CD4-positive, alpha-beta T cell treated with Interleukin-12 subunit alpha and Interleukin-12 subunit beta, for 1 hour (primary cell): ENCODE results near the gene NELFA.

ENCODE experiments used
- DNase-seq: peaks from one replicate; pipeline ENCODE4 v3.0.0-alpha.2; 2020

The NELFA gene

DNA sequence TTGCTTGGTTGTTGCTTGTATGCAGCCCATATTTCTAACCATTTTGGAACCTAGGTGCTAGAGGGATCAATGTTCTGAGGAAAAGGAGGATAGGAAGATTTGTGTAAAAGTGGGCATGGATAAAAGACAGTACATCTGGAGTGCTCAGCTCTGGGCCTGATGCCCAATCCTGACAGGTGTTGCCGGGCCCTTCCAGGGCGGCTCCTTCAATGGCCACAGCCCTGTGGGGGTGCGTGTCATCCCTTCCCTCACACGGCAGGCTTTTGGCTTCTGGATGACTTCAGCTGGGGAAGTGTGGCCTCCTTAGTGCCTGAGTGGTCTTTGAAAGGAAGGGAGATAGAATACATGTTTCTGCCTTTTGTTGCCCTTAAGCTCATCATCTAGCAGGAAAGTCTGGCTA is 47.2 kb downstream of the NELFA start:
- no peak for DNase-seq

DNA sequence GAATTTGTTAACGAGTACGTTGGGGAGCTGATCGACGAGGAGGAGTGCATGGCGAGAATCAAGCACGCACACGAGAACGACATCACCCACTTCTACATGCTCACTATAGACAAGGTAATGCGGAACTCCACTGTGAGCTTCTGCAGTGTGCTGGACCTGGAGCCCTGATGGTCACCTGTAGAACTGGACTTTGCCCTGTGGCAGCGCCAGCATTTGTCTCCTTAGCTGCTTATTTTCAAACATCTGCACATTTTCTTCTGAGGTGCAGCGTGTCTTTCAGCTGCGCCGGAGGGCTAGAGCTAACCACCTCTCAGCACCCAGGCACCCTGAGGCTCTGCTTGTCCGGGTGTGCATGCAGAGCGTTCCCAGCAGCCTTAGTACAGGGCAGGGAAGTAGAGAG is 47.7 kb downstream of the NELFA start:
- no peak for DNase-seq

DNA sequence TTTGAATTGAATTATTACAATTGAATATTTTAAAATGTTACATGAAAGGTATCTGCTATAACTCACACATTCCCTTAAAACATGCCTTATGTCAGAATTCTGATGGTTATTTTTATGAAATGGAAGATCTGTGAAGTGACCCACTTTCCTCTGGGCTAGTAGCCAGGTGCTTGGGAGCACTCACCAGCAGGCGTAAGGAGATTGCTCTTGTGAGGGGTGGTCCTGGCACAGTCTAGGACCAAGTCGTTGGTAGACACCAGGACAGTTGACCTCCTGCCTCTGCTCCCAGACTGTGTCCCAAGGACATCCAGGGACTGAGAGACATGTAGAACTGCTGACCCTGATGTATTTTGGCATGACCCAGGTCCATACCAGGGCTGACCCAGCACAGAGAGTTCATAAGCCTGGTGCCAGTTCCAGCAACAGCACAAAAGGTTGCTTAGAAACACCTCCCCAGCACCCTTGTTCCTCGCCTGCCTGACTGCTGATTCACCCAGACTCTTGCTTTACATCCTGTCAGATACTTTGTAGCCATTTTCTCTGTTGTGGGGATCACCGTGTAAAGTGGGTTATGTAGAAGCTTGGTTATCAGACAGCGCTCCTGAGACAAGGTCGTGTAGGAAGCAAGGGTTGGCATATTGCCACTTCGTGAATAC is 48.5 kb downstream of the NELFA start:
- DNase-seq = no peak

DNA sequence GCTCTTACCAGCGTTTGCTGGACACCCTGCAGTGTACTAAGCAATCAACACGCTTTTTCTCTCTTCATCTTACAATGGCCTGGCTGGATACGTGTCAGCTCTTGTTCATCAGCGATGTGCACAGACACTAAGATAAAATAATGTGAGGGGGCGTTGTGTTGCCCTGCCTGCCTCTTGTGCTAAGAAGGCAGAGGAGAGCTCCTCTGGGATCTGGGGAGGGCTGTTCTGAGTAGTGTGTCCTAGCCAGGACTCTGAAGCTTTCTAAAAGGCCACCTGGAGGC is 49.7 kb downstream of the NELFA start:
- no peak for DNase-seq

DNA sequence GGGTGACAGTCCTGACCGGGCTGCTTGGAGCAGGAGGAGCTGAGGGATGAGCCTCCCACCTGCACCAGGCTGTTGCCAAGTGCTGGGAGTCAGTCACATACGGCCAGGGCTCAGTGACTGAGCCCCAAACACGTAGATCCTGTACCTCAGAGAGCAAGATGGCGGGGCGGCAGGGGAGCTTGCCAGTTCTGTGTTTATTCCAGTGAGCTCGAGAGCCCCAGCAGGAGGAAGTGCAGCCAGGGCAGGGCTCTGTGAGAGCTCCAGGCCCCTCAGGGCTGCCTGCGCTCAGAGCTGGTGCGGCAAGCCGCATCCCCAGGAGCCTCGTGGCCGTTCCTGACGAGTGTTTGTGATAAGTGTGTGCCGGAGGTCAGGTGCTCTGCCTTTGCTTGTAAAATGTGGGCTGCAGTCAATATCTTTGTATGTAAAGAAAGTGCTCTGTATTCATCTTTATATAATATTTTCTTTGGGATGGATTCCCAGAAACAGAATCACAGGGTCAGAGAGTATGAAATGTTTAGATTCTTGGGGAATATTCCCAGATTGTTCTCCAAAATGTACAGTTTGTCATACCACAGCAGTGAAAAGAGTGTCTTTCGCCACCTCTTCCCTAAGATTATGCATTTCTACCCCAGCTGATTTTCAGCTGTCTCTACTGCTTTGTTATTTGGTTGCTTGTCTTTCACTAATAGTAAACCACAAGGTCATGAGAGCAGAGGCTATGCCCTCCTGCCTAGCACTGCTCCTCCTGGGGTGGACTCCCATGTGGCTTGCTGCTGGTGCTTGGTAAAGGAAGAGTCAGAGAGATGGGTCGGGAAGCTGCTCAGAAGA is 50.3 kb downstream of the NELFA start:
- no peak for DNase-seq

DNA sequence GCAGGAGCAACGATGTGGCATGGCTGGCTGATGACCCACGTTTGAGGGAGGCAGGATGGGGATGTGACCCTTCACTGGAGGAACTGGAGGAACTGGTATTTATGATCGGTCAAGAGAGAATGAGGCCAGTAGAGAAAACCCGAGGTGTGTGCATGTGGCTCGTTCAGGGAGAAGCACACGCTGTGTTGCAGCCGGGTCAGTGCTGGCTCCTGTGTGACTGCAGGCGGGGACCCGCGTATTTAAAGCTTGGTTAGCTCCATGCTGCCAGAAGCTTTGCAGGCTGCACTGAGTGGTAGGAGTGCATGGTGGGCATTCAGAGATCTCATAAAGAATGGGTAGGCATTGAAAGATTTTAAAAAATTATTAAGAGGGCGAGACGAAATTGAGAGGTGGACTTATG is 52.1 kb downstream of the NELFA start:
- DNase-seq = no peak

DNA sequence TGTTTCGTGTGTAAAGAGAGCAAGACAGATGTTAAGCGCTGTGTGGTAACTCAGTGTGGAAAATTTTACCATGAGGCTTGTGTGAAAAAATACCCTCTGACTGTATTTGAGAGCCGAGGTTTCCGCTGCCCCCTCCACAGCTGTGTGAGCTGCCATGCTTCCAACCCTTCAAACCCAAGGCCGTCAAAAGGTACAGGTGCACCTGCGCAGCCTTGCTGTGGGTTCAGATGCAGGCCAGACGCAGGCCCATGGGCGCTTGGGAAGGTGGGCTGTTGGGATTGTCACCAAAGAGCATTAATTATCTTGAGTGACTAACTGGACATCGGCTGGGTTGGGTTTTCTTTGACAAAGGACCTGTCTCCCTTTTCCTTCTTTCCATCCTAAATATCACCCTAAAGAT is 55.4 kb downstream of the NELFA start:
- DNase-seq = no peak

DNA sequence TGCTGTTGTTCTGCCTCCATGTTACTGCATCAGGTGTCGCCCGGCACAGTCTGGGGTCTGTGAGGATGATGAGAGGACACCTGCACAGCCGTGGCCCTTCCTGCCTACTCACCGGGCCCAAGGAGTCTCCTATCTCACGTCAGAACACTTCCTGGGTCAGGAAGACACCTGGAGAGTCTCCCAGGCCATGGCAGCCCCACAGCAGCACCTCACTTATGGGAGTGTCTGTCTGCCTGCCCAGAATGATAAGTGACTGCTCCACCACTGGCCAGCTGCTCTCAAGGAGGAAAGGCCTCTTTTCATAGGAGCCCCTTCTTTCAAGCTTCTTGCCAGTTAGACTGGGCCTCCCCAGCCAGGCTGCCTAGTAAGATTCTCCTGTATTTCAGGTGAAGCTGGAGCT is 56.1 kb downstream of the NELFA start:
- DNase-seq = no peak

DNA sequence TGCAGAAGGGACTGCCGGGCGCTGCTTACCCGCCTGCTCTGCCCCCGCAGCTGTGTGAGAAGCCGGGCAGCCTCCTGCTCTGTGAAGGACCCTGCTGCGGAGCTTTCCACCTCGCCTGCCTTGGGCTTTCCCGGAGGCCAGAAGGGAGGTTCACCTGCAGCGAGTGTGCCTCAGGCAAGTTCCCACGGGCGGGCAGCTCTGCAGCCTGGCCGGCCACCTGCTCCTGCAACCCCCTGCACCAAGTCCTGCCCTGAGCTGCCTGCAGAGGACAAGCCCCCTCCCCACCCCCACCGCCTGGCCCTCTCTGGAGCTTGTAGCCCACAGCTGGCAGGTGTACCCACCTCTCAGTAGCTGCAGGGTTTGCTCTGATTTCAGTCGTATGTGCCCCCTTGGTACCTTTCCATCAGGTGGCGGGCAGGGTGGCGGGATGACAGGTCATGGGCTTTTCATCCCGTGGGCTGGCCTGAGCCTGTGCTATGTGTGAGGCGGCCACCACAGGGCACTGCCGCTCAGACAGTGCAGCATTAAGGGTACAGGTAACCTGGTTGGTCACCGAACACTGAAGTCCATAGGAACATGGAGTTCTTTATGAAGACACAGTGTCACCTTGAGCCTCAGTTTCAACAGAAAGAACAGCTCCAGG is 56.6 kb downstream of the NELFA start:
- DNase-seq = no peak

DNA sequence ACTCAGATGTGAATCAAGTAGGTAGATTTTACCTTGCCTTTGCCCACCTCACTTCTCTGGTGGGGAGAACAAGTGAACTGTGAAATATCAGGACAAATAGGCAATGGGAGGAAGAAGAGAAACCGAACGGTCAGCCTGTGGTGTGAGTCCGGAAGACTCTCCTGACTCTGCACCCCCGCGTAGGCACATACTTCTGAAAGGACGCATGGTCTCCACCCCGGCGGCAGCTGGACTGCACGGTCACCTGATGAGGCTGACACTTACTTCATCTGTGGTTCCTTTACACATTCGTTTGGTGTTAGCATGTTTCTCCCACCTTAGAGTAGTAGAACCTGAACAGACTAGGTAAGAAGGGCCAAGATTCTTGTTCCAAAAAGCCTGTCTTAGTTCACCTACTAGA is 58.4 kb downstream of the NELFA start:
- no peak for DNase-seq

DNA sequence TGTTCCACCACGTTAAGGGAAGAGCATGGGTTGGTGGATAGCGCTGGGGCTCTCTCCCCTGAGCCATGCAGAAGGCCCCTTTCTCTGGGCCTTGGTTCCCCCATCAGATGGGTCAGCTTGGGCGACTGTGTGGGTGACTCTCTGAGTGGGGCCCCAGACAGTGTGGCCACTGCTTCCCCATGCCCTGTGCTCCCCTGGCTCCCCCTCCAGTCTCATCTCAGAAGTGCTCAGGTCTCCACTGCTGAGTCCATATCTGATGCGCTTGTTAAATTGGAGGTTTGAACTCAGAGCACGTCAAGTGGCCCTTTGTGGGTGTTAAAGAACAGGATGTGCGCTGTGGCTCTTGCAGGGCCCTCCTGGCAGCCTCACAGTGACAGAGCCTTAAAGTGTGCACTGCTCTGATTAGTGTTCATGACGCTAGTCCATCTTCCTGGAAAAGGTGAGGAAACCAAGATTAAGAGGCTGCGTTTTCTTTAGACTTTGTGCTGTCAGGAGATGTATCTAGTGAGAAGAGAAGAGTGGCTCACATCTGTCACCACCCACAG is 59.8 kb downstream of the NELFA start:
- DNase-seq = no peak

DNA sequence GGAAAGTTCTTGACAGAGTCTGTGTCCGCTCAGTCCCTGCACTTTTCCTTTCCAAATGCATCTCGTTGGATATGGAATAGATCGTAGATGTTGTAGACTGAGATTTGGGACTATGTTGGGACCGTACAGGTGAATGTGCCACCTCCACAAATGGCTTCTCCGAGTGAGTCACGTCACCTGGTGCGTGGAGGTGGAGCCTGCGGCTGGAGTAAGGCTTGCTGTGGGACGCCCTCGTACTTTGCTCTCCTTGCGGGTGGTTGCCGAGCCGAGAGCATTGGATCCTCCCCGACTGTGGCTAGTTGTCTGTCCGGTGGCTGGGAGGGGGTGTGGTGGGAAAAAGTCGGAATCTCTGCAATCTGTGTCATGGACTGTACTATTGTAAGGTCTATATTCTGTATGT is 60.5 kb downstream of the NELFA start:
- DNase-seq = no peak

DNA sequence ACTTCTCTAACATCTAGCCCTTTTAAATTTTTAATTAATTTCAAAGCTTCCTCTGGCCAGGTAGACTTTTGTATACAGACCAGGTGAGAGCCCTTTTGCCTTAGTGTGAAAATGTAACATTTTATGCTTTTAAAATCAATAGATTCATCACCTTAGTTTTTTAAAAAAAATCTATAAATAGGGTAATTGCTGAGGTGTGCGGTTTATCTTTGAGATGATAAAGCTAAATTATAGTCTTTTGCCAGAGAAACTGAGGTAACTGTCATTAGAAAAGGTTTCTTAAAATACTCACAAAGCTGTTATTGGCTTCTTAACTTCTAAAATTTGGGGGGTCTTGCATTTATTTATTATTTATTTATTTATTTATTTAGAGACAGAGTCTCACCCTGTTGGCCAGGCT is 62.9 kb downstream of the NELFA start:
- DNase-seq = no peak

DNA sequence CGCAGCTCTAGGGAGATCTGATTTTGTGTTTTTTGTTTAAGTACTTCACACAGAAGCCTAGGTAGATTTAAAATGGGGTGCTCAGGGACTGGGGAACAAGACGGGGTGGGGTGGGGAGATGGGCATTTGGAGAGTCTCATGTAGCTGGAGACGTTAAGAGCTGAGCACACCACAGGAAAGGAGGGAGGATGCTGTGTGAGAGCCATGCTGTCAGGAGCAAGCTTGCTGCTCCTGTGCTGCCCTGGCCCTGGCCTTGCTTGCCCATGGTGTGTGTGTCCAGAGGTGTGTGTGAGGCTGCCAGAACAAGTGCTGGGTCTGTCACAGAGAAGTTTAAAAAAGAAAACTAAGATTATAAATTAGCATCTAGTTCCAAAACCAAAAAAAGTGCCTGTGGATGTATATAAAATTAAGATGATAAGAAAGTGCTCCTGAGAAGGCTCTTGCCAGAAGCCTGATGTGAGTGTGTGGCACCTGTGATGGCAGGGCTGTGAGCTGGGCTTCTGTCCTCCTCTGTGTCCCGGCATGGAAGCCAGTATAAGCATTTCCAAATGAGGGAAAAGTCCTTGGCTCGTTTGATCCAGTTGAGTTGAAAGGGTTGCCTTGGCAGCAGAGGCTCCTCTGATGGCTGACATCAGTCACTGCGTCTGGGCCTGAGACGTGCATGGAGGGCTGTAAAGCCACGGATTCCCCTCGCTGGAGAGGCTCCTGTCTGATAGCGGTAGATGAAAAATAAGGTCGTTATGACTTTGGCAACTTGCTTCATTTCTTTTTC is 63.5 kb downstream of the NELFA start:
- no peak for DNase-seq

DNA sequence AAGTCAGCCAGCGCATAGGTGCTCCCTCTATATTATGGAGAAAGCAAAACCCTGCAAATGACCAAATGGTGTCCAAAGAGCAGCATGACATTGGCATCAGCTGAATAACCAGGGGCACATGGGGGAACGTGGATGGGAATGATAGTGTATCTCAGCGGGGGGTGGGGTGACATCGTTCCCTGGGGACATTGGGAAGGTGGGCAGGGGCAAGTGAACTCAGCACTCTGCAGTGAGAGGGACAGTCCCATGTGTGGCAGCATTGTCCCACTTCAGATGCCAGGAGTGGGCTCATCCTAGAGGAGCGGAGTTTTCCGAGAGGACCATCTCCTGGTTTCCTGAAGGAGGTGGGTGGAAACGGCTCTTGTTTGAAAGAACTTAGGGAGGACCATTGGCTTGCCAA is 64.8 kb downstream of the NELFA start:
- no peak for DNase-seq

DNA sequence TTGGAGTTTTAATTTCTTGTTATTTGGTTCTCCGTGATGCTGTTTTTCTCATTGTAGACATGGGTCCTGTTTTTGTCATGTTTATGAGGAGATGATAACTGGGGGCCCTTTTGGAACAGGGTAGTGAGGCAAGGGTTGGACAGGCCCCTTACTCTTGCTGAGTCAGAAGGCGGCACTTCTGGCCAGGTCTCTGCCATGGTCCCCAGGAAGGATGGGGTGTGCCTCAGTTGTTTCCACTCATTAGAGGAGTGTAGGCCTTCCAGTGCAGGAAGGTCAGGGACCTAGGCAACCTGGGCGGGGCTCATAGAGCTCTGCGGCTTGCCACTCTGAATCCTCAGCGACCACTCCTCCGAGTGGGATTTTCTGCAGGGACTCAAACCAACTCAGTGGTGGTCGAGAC is 68.2 kb downstream of the NELFA start:
- DNase-seq = no peak

DNA sequence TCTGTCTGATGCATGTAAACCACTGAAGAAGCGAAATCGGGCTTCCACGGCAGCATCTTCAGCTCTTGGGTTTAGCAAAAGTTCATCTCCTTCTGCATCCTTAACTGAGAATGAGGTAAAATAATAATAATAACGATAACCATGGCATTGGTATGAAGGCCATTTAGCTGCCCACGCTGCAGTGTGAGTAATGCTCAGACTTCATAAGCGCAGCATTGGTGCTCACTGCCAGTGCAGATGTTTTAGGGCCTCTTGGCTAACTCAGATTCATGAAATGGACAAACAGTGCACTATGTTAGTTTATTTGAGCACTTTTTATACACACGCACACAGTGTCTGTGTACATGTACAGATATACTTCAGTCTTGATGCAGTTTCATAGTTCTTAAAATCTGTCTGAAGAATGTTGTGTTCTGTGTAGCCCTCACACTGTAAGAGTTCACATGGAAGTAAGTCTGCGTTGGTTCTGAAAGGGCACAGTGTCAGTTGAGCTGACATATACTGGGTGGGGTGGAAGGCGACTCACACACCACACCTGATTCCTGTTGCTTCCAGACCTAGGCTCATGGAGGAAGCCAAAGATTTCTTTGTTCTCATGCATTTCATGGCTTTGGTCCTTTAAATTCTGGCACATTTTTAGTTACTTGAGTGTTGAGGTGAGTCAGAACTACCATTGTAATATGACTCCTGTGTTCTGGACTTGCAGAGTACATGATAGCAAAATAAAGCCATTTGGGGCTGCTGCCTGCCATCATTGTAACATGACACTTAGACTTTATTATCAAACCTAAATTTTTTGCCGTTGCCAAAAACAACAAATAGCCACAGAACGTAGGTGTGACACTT is 68.9 kb downstream of the NELFA start:
- no peak for DNase-seq

DNA sequence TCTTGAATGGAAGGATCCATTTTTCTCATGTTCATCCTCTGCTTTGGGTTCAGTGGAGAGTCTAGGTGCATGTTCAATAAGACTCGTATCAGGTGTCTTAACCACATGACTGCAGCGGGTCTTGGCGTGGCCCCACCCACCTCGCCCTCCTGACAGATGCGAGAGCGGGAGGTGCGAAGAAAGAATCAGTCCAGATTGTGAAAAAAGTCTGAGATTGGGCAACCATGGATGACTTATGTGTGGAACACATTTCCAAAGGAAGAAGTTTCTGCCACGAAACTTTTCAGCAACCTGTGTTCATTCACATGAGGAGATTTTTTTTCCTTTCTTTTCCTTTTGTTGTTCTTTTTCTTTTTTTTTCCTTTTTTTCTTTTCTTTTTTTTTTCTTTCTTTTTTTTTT is 70.7 kb downstream of the NELFA start:
- DNase-seq = no peak

DNA sequence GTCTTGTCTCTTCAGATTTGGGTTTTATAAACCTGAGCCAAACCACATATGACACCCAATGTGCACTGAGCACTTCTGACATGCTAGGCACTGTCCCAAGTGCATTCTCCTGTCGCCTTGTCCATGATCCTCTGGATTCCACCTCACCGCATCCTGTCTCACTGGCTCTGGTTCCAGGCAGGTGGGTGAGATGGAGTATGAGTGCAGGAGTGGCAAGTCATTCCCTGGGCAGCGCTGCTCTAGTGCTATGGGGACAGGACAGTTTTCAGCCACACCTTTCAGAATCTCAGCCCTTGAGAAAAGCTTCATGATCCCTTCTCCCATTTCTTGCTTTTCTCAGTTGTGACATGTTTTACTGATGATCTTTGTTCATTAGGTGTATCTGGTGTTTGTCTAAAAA is 71.2 kb downstream of the NELFA start:
- no peak for DNase-seq

DNA sequence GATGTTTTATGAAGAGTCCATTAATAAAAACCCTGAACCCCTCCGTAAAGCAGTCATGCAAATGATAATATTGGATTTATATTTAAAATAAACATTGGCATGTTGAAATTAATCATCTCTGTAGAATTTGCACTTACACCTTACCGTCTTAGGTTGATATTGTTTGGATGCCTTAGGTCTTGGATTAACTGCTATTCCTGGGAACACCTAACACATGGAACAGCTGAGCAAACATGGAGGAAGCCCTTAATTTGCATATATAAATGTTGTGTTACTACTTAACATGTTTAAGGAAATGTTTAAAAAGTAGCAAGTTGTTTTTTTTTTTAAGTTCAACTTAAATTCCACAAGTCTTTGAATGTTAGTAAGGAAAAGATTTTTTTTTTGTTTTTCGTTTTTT is 75.1 kb downstream of the NELFA start:
- no peak for DNase-seq

DNA sequence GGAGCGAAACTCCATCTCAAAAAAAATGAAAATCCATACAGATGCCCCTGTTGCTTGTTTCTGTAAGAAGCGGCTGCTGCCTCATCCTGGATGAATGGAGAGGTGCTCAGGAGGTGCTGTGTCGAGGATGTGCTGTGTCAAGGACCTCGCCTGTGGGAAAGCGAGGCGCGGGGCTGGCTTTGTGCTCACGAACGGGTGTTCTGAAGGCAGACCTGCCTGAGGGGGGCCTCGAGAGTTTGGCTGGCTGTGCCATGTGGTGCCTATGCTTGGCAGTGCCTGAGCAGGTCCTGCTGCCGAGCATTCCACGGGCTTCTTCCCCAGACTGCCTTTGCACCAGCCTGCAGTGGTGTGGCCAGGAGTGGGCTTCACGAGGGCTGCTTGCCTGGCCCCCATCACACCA is 76.0 kb downstream of the NELFA start:
- DNase-seq = no peak
